DND-41 (cell line): ENCODE data around the gene TEX19.

ENCODE experiments used
- ATAC-seq: fragments of 200-7000 bp; cut with Tn5 transposase; 3 replicates; pipeline ENCODE4 v1.9.1; 2021; ENCODE audit warnings: low read depth; ENCODE audit not compliant: insufficient read depth
- DNase-seq: peaks from one replicate; pipeline ENCODE4 v3.0.0-alpha.2; 2020
- H2AFZ ChIP-seq: 2 replicates; pipeline ENCODE4 v1.6.0; 2012; ENCODE audit warnings: low read depth, low read length
- H3K27ac ChIP-seq: 2 replicates; pipeline ENCODE4 v1.5.1; 2012; ENCODE audit warnings: low read length, inconsistent platforms
- H3K27me3 ChIP-seq: fragments of 200-600 bp; sonication (generic); 2 replicates; pipeline ENCODE4 v1.6.0; 2012; ENCODE audit warnings: low read length, mild to moderate bottlenecking, inconsistent platforms; ENCODE audit not compliant: insufficient read depth, poor library complexity
- H3K36me3 ChIP-seq: 2 replicates; pipeline ENCODE4 v1.5.1; 2012; ENCODE audit warnings: low read length, inconsistent platforms; ENCODE audit not compliant: insufficient read depth
- H3K4me1 ChIP-seq: 2 replicates; pipeline ENCODE4 v1.5.1; 2012; ENCODE audit warnings: mild to moderate bottlenecking, low read length; ENCODE audit not compliant: insufficient read depth
- H3K4me2 ChIP-seq: 2 replicates; pipeline ENCODE4 v1.6.0; 2012; ENCODE audit warnings: mild to moderate bottlenecking, moderate library complexity, low read length, inconsistent platforms; ENCODE audit not compliant: insufficient read depth
- H3K4me3 ChIP-seq, 2 experiments: fragments of 200-600 bp in 1 of 2; shearing (Covaris generic) in 1 of 2; 2 replicates each; pipeline ENCODE4 v1.5.1; 2012 to 2016; ENCODE audit warnings: inconsistent platforms in 2 of 2, low read length in 2 of 2, mild to moderate bottlenecking in 2 of 2, low read depth in 1 of 2, moderate library complexity in 1 of 2
- H3K79me2 ChIP-seq: 2 replicates; pipeline ENCODE4 v1.6.0; 2012; ENCODE audit warnings: low read length, inconsistent platforms; ENCODE audit not compliant: insufficient read depth
- H3K9ac ChIP-seq: 2 replicates; pipeline ENCODE4 v1.6.0; 2012; ENCODE audit warnings: low read depth, mild to moderate bottlenecking, inconsistent platforms, low read length, moderate library complexity
- H3K9me3 ChIP-seq: 2 replicates; pipeline ENCODE4 v1.5.1; 2012; ENCODE audit warnings: low read length, moderate library complexity, mild to moderate bottlenecking, inconsistent platforms; ENCODE audit not compliant: insufficient read depth, severe bottlenecking
- H4K20me1 ChIP-seq: 2 replicates; pipeline ENCODE4 v1.6.0; 2012; ENCODE audit warnings: low read length; ENCODE audit not compliant: insufficient read depth
- CTCF ChIP-seq: IDR thresholded peaks from 2 replicates; pipeline ENCODE4 v1.5.1; 2012; ENCODE audit warnings: borderline replicate concordance, low read length, moderate library complexity, mild to moderate bottlenecking; ENCODE audit not compliant: poor library complexity, severe bottlenecking; ENCODE audit errors: extremely low read depth
- EZH2 ChIP-seq: IDR thresholded peaks from 3 replicates; pipeline ENCODE4 v1.6.1; 2012; ENCODE audit warnings: borderline replicate concordance, low read depth, mild to moderate bottlenecking, moderate library complexity, low read length, inconsistent platforms; ENCODE audit not compliant: severe bottlenecking

The TEX19 gene

GRCh38 chr17:82332669-82333278 is 26.3 kb upstream of the TEX19 start:
- Histone ChIP-seq H4K20me1 (no peaks in the 10 kb centered on the region), H3K27ac (peak overlapping the region; percentile 41; the same call in 1 of the 2 replicates), H3K4me2 (no peak overlapping the region), H3K4me3 (no peak overlapping the region), H3K9ac (no peak overlapping the region), H3K79me2 (no peaks in the 10 kb centered on the region), H3K27me3 (no peaks in the 10 kb centered on the region), H3K9me3 (no peaks in the 10 kb centered on the region), H3K4me1 (peaks cover 23% of the 10 kb centered on the region), H3K36me3 (no peaks in the 10 kb centered on the region), H2AFZ (no peak overlapping the region)
- no peak for DNase-seq
- TF ChIP-seq CTCF (no peak), EZH2 (no peak)
- no peak for ATAC-seq

DNA sequence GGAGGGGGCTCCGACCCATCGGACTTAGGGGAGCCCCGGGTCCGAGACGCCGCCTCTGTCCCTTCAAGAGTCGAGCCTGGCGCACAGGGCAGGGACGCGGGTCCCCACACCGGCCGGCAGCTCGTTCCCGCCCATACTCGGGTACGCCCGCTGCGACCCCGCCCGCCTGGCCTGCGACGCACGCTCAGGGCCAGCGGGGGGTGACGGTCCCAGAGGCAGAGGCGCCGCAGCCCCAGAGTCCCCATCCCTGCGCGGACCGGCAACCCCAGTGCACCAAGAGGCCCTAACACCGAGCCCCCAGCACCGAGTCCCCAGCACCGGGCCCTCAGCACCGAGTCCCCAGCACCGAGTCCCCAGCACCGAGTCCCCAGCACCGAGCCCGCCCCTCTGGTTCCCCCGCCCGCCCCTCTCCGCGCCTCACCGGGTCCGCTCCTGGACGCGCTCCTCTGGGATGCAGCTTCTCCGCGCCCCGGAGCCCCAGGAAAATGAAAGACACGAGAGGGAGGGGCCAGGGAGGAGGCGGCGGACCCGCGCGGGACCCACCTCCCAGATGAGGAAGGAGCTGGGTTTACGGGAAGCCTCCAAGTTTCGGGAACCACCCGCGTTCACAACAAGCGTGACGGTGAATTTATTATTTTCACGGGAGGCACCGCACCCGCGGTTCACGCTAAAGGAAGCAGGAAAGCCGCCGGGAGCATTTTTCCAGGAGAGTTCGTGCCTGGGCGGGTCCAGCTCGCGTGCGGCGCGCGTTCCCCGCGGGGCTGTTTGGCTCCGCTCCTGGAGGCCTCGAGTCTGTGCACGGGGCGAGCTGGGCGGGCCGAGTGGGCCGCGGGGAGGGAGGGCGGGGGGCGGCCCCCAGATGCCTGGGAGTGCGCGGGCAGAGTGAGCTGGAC is 25.5 kb upstream of the TEX19 start, which contains the start of gene SECTM1:
Gene SECTM1 (minus strand): TSS at position 488 of the 893 bp plus-strand sequence. CDS start 6,526 bp downstream, outside the sequence.
- H3K36me3 ChIP-seq: no peaks in the 10 kb centered on the region
- peak within 1 kb of the TSS in 1 of 2 experiments; percentile 54; a peak in 3 of 4 replicates for H3K4me3 ChIP-seq
- H2AFZ ChIP-seq: peak within 1 kb of the TSS; percentile 86
- peak within 1 kb of the TSS; percentile 60 for H3K9ac ChIP-seq
- no peaks in the 10 kb centered on the region for H4K20me1 ChIP-seq
- ATAC-seq: no peak
- TF ChIP-seq EZH2 (no peak), CTCF (no peak)
- H3K4me1 ChIP-seq: peaks cover 23% of the 10 kb centered on the region
- no peak for DNase-seq
- no peaks in the 10 kb centered on the region for H3K9me3 ChIP-seq
- H3K27me3 ChIP-seq: no peaks in the 10 kb centered on the region
- no peaks in the 10 kb centered on the region for H3K79me2 ChIP-seq
- H3K4me2 ChIP-seq: peak within 1 kb of the TSS; percentile 78
- peak within 1 kb of the TSS; percentile 92 for H3K27ac ChIP-seq

GRCh38 chr17:82334204-82334621 is 24.8 kb upstream of the TEX19 start:
- Histone ChIP-seq H3K36me3 (no peaks in the 10 kb centered on the region), H3K4me1 (peaks cover 23% of the 10 kb centered on the region), H3K79me2 (no peaks in the 10 kb centered on the region), H3K4me3 (peak overlapping the region in 1 of 2 experiments; percentile 54; a peak in 2 of 4 replicates), H3K9ac (peak overlapping the region; percentile 60), H3K9me3 (no peaks in the 10 kb centered on the region), H3K4me2 (peak overlapping the region; percentile 78), H3K27ac (peak overlapping the region; percentile 92), H4K20me1 (no peaks in the 10 kb centered on the region), H3K27me3 (no peaks in the 10 kb centered on the region), H2AFZ (peak overlapping the region; percentile 86; the same call in 1 of the 2 replicates)
- TF ChIP-seq CTCF (no peak), EZH2 (no peak)
- ATAC-seq: no peak
- DNase-seq: no peak
